Stimulated activated naive CD8-positive, alpha-beta T cell treated with anti-CD3 and anti-CD28 coated beads, Interleukin-15, amount 100 ng/mL, for 72 hours (primary cell): ENCODE measurements around the gene CREB3.

Experiments used
- ATAC-seq: fragments of 150-1000 bp; cut with Tn5 transposase; 2 replicates; pipeline ENCODE4 v1.10.0; 2021; ENCODE audit warnings: mild to moderate bottlenecking, moderate library complexity
- DNase-seq, 2 donors: peaks; one replicate each; pipeline ENCODE4 v3.0.0; 2021 to 2022
- H3K27ac Mint-ChIP-seq, 2 donors: one replicate each; pipeline ENCODE4 v1.8.0; 2022; ENCODE audit warnings: mild to moderate bottlenecking in 2 of 2, mixed read lengths in 2 of 2, moderate library complexity in 2 of 2
- H3K27me3 Mint-ChIP-seq: one replicate; pipeline ENCODE4 v1.8.0; 2022; ENCODE audit warnings: mixed read lengths
- H3K4me1 Mint-ChIP-seq: one replicate; pipeline ENCODE4 v1.8.0; 2022; ENCODE audit warnings: mild to moderate bottlenecking, mixed read lengths
- H3K4me3 Mint-ChIP-seq, 2 donors: one replicate each; pipeline ENCODE4 v1.8.0; 2022; ENCODE audit warnings: mild to moderate bottlenecking in 2 of 2, mixed read lengths in 2 of 2, moderate library complexity in 1 of 2
- H3K9me3 Mint-ChIP-seq, 2 donors: one replicate each; pipeline ENCODE4 v1.8.0; 2022; ENCODE audit warnings: mixed read lengths in 2 of 2

The CREB3 gene

DNA sequence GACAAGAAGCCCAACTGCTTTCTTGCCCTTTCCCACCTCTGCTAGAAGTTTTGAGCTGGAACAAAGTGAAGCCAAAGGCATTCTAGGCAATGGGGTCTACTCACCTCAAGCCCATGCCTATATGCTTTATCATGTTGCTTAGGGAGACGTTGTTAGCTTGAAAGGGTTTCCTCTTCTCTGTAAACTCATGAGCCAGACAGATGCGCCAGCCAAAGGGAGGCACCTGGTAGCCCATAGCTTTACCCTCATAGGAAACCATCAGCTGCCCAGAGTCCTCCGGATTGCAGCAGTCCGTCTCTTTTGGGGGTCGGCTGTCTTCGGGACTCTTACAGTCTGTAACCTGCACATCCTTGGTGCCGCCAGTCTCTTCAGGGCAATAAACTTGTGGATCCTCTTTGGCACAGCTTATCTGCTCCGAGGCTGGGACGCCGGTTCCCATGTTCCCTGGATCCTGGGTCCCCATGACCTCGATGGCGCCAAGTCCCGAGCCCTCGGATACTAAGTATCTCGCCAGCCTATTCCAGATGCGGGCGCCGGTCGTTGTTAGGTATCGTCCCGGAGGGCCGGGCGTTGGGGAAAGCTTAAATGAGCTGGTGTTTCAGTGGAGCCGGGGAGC lies 15.9 kb downstream of the CREB3 start:
- H3K4me3 Mint-ChIP-seq, result peak overlapping the region; percentile 86 to 91
- peaks cover 40% of the 10 kb centered on the region for H3K4me1 Mint-ChIP-seq
- peak; percentile 7 for ATAC-seq
- no peaks in the 10 kb centered on the region for H3K9me3 Mint-ChIP-seq
- peak overlapping the region; percentile 57 to 92 for H3K27ac Mint-ChIP-seq
- DNase-seq, result peak in 1 of 2 donors; percentile 16
- no peaks in the 10 kb centered on the region for H3K27me3 Mint-ChIP-seq

DNA sequence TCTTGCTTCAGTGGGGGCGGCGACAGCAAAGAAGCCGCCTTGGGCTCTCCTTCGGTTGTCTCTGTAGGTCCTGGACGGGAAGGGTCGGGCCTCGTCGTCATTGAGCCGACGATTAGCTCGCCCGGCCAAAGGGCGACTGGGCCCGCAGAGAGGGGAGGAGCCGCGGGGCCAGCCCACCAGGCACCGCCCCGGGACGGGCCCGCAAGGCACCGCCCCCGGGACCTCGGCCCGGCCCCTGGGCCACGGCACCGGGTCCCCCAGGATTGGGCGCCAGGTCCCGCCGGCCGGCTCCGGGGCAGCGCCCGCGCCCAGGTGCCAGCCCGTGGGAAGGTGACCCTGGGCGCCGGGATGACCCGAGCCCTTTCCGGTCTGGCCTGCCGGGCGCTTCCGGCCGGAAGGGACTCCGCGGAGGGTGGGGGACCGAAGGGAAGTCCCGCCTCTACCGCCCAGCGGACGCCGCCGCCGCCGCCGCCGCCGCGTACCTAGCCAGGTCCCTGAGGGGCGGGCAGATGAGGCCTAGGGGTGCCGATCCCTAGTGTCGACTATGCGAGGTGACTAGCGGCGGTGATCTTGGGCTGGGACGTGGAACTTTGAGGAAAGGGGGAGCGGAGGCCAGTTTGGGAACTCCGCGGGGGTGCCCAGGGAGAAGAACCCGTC lies 16.5 kb downstream of the CREB3 start, which contains the start of the genes GBA2 and RGP1:
Gene GBA2, minus strand, starts transcription at position 371 of the 657 bp plus-strand sequence. CDS start 524 bp downstream, outside the sequence.
Gene RGP1, plus strand, starts transcription at position 430 of the 657 bp plus-strand sequence. CDS start 469 bp downstream, outside the sequence.
- DNase-seq (peak; percentile 67 to 77), ATAC-seq (peak; percentile 90)
- H3K9me3 Mint-ChIP-seq, result no peaks in the 10 kb centered on the region
- H3K27ac Mint-ChIP-seq, result peak within 1 kb of the TSS; percentile 87 to 94
- no peaks in the 10 kb centered on the region for H3K27me3 Mint-ChIP-seq
- peak within 1 kb of the TSS; percentile 89 to 95 for H3K4me3 Mint-ChIP-seq
- peaks cover 40% of the 10 kb centered on the region for H3K4me1 Mint-ChIP-seq

GRCh38 chr9:35749515-35750255 lies 17.2 kb downstream of the CREB3 start:
- Mint-ChIP-seq H3K4me3 (peak overlapping the region; percentile 89 to 95), H3K4me1 (peaks cover 38% of the 10 kb centered on the region), H3K27ac (peak overlapping the region; percentile 87 to 94), H3K27me3 (no peaks in the 10 kb centered on the region), H3K9me3 (no peaks in the 10 kb centered on the region)
- peak; percentile 34 to 42 for DNase-seq
- ATAC-seq, result peak; percentile 64

GRCh38 chr9:35750256-35750531 lies 17.7 kb downstream of the CREB3 start:
- no peaks in the 10 kb centered on the region for H3K27me3 Mint-ChIP-seq
- peak overlapping the region; percentile 89 to 95 for H3K4me3 Mint-ChIP-seq
- DNase-seq (no peak), ATAC-seq (no peak)
- H3K9me3 Mint-ChIP-seq, result no peaks in the 10 kb centered on the region
- peaks cover 36% of the 10 kb centered on the region for H3K4me1 Mint-ChIP-seq
- peak overlapping the region in 1 of 2 donors; percentile 94 for H3K27ac Mint-ChIP-seq

DNA sequence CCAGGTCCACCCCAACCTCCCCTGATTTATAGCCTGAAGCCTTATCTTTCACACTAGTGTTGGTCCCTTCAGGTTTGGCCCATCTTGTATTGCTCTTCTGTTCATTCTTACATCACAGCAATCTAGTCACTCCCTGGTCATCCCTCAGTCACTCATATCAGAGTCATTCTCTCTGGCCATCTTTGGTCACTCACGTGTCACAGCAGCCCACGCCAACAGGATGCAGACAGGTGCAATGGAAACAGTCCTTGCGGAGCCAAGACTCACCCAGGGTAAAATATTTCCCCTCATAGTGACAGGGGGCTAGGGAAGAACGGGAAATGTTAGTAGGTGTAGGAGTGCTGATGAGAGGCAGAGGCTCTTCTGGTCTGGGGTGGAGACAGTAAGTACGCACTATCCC lies 21.0 kb downstream of the CREB3 start:
- DNase-seq, result no peak
- Mint-ChIP-seq H3K4me1 (peaks cover 33% of the 10 kb centered on the region), H3K27ac (no peak overlapping the region), H3K27me3 (no peaks in the 10 kb centered on the region), H3K4me3 (no peak overlapping the region), H3K9me3 (no peaks in the 10 kb centered on the region)
- no peak for ATAC-seq

DNA sequence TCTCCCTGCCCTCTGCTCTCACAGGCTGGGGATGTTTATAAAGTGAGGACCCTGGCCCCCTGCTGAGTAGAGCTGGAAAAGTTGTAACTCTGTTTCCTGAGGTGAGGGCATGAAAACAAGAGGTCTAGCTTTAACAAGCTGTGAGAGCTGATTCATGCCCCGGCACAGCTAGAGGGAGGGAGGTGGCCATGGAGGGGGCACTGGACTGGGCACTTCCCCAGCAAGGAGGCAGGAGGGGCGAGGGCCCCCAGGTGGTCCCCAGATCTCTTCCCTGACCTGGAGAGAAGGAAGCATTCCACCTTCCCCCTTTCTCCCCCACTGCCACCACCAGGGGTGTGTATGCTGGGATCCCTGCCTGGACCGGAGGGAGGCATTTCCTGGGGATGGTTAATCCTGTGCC lies 21.8 kb downstream of the CREB3 start, which contains the start of gene MSMP:
Gene MSMP, minus strand, starts transcription at position 13 of the 400 bp plus-strand sequence. CDS start 147 bp downstream, outside the sequence.
- ATAC-seq (no peak), DNase-seq (no peak)
- no peaks in the 10 kb centered on the region for H3K27me3 Mint-ChIP-seq
- no peak within 1 kb of the TSS for H3K27ac Mint-ChIP-seq
- H3K9me3 Mint-ChIP-seq, result no peaks in the 10 kb centered on the region
- H3K4me1 Mint-ChIP-seq, result peaks cover 39% of the 10 kb centered on the region
- no peak within 1 kb of the TSS for H3K4me3 Mint-ChIP-seq

GRCh38 chr9:35755071-35755470 lies 22.6 kb downstream of the CREB3 start:
- no peak overlapping the region for H3K27ac Mint-ChIP-seq

DNA sequence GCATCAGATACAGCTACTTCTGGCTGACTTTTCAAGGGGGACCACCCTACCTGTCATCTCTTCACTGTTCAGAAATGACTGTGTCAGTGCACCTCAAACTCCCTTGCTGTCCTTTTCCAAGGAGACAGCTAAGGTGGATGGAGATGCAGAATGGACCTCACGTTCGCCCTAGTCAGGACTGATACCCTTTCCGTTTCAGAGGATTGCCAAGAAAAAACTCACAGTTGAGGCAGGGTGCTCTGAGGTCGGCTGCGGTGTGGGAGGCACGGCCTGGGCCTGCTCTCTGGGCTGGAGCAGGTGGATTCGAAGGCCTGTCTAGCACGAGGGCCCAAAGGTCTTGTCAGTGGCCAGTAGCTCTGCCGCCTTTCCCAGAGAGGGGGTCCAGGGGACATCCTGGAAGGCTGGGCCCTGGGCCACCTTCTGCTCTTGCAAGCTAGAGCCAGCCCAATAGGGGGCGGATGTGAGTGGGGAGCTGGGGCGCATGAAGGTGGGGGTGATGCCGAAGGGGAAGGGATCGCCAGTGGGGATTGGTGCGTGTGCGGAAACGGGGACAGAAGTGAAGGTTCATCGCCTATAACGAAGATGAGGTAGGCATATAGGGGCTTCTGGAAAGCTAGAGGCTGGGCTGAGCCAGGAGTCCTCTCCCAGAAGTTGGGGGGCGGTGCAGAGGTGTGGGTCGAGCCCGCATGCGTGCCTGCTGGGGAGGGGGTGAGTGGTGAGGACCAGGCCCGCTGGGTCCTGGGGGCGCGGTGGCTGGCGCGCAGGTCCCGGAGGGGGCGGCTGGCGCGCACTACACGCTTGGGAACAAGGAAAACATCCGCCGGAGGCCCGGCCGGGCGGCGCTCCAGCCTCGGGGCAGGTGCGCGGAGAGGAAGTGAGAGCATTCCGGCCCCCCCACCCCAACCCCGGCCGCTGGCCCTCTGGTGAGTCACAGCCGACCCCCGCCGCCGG lies 24.1 kb downstream of the CREB3 start:
- no peaks in the 10 kb centered on the region for H3K9me3 Mint-ChIP-seq
- peaks cover 38% of the 10 kb centered on the region for H3K4me1 Mint-ChIP-seq

More at GRCh38 chr9:35755071-35755470, 22.6 kb downstream of the CREB3 start:
- no peak for ATAC-seq
- Mint-ChIP-seq H3K4me3 (no peak overlapping the region), H3K4me1 (peaks cover 42% of the 10 kb centered on the region), H3K9me3 (no peaks in the 10 kb centered on the region), H3K27me3 (no peaks in the 10 kb centered on the region)
- DNase-seq, result no peak

DNA sequence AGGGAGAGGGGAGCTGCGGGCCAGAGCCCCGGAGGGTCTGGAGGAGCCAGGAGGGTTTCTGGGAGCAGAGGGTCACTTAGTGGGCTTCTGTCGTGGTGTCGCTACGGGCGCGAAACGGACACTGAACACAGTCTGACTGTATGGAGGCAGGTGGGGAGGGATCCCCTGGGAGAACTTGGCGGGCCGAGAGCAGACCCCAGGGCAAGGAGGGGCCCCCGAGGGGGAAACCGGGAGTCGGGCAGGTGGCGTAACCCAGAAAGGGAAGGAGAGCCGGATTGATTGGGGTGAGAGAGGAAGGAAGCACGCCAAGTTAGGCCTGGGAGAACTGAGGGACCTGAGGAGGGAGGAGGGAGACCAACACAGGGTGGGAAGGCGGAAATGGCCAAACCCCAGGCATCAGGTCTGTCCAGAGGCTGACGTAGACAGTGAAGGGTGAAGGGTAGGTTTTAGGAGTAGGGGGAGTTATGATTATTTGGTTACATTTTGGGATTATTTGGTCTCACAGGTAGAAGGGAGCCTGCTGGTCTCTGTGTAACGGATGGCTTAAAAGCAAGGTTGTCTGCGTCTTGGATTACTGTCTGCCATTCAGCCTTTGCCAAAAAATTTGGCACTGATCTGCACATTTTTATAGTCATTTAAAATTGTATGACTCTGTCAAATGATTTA lies 24.9 kb downstream of the CREB3 start:
- H3K27me3 Mint-ChIP-seq, result no peaks in the 10 kb centered on the region
- peak overlapping the region; percentile 93 to 98 for H3K27ac Mint-ChIP-seq
- peak; percentile 54 for ATAC-seq
- H3K9me3 Mint-ChIP-seq, result no peaks in the 10 kb centered on the region
- peak overlapping the region; percentile 89 to 97 for H3K4me3 Mint-ChIP-seq
- H3K4me1 Mint-ChIP-seq, result peaks cover 38% of the 10 kb centered on the region
- DNase-seq, result peak; percentile 31 to 37

More for the DNA sequence above, 24.1 kb downstream of the CREB3 start:
- Mint-ChIP-seq H3K4me3 (peak overlapping the region; percentile 89 to 97), H3K27me3 (no peaks in the 10 kb centered on the region), H3K27ac (peak overlapping the region; percentile 93 to 98)
- peak; percentile 76 to 84 for DNase-seq
- peak; percentile 91 for ATAC-seq

GRCh38 chr9:35757892-35758275 lies 25.4 kb downstream of the CREB3 start:
- no peaks in the 10 kb centered on the region for H3K9me3 Mint-ChIP-seq
- H3K27ac Mint-ChIP-seq, result no peak overlapping the region
- DNase-seq (no peak), ATAC-seq (no peak)
- H3K4me1 Mint-ChIP-seq, result peaks cover 38% of the 10 kb centered on the region
- H3K27me3 Mint-ChIP-seq, result no peaks in the 10 kb centered on the region
- H3K4me3 Mint-ChIP-seq, result peak overlapping the region; percentile 63 to 97

DNA sequence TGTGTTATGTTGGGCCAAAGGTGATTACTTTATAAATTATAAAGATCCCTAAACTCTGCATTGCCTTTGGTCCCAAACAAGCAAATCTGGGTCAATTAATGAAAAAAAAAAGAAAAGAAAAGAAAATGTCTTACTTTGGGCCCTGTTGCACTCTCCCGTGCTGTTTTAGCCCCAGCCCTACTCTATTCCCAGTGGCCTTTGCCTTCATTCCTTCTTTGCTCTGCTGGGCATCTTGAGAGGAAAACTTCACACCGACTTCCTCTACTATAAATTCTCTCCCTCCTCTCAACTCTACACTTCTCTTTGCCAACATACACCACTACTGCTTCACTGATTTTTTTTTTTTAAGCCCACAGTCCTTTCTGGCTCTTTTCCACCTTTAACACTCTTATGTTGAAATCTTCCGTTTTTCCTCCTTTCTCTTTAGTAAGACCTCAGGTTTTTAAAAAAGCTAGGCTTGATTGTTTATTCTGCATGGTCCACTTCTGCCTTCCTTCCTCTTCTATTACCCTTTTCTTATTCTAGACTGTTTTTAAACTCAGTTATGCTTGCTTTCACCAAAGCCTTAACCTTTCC lies 26.1 kb downstream of the CREB3 start:
- Mint-ChIP-seq H3K9me3 (no peaks in the 10 kb centered on the region), H3K4me3 (peak overlapping the region; percentile 15 to 65), H3K27ac (peak overlapping the region in 1 of 2 donors; percentile 53), H3K27me3 (no peaks in the 10 kb centered on the region), H3K4me1 (peaks cover 38% of the 10 kb centered on the region)
- no peak for DNase-seq
- ATAC-seq, result no peak

DNA sequence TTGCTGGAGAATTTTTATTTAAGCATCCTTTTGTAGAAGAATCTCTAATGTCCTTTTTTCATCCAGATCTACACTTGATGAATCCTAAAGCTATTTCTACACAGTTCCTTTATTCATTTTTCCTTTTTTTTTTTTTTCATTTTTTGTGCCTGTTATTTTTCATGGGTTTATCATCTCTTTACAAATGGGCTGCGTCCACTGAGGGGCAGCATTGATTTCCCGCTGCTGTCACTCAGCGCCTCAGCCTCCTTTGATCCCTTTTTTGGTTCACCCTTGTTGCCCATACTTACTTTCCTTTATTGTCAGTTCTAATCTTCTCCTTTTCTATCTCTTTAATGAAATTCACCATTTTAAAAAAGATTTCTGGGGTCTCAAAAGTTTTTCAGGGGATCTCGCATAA lies 27.3 kb downstream of the CREB3 start:
- no peaks in the 10 kb centered on the region for H3K27me3 Mint-ChIP-seq
- peak overlapping the region in 1 of 2 donors; percentile 56 for H3K27ac Mint-ChIP-seq
- no peak overlapping the region for H3K4me3 Mint-ChIP-seq
- H3K4me1 Mint-ChIP-seq, result peaks cover 38% of the 10 kb centered on the region
- ATAC-seq (no peak), DNase-seq (no peak)
- no peaks in the 10 kb centered on the region for H3K9me3 Mint-ChIP-seq

- no peak overlapping the region for H3K27ac Mint-ChIP-seq
- DNase-seq, result no peak
- no peaks in the 10 kb centered on the region for H3K9me3 Mint-ChIP-seq
- H3K4me3 Mint-ChIP-seq, result no peak overlapping the region
- peaks cover 38% of the 10 kb centered on the region for H3K4me1 Mint-ChIP-seq
- no peaks in the 10 kb centered on the region for H3K27me3 Mint-ChIP-seq
- ATAC-seq, result no peak
Measured at GRCh38 chr9:35760651-35761050, 28.2 kb downstream of the CREB3 start.

- H3K4me1 Mint-ChIP-seq, result peaks cover 17% of the 10 kb centered on the region
- no peak for DNase-seq
- H3K27ac Mint-ChIP-seq, result no peak overlapping the region
- H3K9me3 Mint-ChIP-seq, result no peaks in the 10 kb centered on the region
- no peak overlapping the region for H3K4me3 Mint-ChIP-seq
- ATAC-seq, result no peak
- H3K27me3 Mint-ChIP-seq, result no peaks in the 10 kb centered on the region
Measured at GRCh38 chr9:35763181-35763580, 30.7 kb downstream of the CREB3 start.
